Measurements from ENCODE around the gene NTRK1.

DNA sequence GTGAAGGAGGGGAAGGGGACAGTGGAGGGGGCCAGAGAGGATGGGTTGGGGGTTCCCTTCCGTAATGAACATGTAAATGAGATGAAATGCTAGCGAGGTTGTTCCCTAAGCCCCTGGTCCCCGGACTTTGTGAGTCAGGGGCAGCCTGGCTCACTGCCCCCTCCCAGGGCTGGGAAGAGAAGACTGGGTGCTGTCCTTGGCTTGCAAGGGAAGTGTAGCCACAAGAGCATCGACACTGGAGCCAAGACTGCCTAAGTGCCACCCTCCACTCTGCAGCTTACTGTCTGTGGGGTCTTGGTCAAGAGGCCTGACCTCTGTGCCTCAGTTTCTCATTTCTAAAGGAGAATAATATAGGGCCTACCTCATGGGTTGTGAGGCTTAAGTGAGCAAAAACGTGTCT, 33.3 kb downstream of the NTRK1 start:
- TF ChIP-seq POLR2A (IDR thresholded peaks at IDR 0.05; ENCODE audit: low read depth, low read length) (no peak), TAF1 (IDR thresholded peaks at IDR 0.05; ENCODE audit: low read depth, low read length) (no peak), POLR2AphosphoS5 (IDR thresholded peaks at IDR 0.05; ENCODE audit: low read depth, low read length) (no peak), SPI1 (IDR thresholded peaks at IDR 0.05; ENCODE audit: low read depth, low read length) (no peak), PAX5 (IDR thresholded peaks at IDR 0.05; ENCODE audit: insufficient read depth, low read length, severe bottlenecking) (no peak)

Measured in GM12891 (cell line).